ENCODE measurements around the gene DLX1.

Gene DLX1

GRCh38 chr2:172086241-172087206 lies 1.2 kb downstream of the DLX1 start:
- in situ Hi-C loops (cut with MboI; ENCODE audit: low sequenced_read_pairs), result no loop called here

GRCh38 chr2:172087207-172087779 lies 2.0 kb downstream of the DLX1 start:
- in situ Hi-C loops (cut with MboI; ENCODE audit: low sequenced_read_pairs), result no loop called here

GRCh38 chr2:172087780-172088244 lies 2.5 kb downstream of the DLX1 start:
- in situ Hi-C loops (cut with MboI; ENCODE audit: low sequenced_read_pairs), result no loop called here

DNA sequence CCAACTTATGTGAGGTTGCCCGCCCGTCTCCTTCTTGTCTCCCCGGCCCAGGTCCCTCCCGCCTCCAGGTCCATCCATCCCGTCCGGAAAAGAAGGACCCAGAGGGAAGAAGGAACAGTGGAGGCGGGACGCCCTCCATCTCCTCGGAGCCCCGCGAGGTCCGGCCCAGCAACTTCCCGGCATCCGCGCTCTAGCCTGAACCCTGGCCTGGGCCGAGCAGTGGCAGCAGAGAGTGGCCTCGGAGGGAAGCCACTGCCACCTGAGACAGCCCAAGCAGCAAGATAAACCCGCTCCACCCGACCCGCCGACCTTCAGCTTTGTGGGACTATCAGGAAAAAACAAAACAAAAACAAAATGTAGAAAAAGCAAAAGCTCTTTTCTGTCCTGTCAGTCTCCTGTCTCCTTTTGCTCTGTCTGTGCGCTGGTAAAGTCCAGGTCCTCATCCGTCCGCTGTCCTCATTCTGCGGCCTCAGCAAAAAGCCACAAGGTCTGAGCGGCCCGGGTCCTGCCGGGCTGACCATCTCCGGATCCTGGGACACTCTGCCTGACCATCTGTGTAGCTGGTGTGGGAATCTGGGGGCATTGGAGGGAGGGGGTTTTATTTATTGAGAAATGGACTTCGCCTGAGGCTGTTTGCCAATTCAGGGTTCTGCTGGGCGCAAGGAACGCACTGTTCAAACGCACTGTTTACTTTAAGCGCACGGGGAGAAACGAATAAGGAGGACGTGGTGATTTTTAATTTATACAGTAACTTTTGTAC lies 3.1 kb downstream of the DLX1 start:
- in situ Hi-C loops (cut with MboI; ENCODE audit: low sequenced_read_pairs), result no loop called here

DNA sequence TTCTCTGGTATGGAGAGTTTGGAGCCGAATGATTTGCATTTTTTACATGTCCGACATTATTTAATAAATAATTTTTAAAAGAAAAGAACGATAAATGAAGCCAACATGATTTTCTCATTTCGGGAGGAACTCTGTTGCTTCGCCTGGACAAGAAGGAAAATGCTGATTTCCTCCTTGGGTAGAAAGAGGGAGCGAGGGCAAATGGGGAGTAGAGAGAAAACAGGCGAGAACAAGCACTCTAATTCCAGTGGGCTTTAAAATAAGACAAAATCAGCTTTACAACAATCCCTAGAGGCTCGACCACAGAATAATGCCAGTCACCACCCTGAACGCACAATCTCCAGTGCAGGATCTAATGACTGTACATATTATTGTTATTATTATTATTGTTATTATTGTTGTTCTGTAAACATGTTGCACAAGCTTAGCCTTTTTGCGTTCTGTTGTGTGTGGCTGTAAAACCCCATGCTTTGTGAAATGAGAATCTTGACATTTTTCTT lies 3.7 kb downstream of the DLX1 start:
- in situ Hi-C loops (cut with MboI; ENCODE audit: low sequenced_read_pairs), result no loop called here

GRCh38 chr2:172089633-172090032 lies 4.3 kb downstream of the DLX1 start:
- in situ Hi-C loops (cut with MboI; ENCODE audit: low sequenced_read_pairs), result no loop called here

DNA sequence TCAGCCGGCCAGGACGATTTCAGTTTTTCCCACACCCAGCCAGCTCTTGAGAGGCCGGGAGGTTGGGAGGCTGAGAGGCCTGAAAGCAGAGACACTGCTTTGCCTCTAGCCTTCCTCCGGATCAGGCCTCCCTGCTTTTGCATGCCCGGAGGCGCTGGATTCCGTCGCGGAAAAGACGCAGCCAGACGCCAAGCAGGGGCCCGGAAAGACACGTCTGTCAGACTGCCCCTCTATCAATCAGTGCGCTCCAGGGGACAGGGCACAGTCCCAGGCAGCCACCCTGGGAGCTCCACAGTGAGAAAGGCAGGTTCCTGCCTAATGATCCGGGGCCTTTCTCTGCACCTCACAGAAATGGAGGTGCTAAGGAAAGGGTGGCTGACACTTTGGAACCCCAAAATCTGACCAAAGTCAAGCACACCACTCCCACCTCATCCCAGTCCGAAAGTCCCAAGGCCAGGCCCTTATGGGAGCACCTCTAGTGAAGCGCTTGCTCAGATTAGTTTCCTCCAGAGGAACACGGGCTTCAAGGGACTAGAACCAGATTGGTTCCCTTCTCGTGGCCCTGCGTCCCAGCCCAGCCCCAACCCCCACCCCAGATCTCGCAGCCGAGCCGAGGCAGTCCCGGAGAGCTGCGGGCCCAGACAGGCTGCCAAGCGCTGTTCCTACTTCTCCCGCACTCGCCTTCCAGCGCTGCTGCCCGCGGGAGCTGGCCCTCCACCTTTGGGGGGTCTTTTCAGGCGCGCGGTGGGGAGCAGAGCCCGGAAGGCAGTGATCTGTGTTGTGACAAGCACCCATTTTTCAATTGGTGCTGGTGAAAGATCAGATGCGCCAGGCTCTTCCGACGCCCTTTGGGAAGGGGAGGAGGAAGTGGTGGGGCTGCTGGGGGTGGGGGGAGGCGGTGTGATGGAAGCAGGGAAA lies 5.0 kb downstream of the DLX1 start:
- in situ Hi-C loops (cut with MboI; ENCODE audit: low sequenced_read_pairs), result no loop called here

- in situ Hi-C loops (cut with MboI; ENCODE audit: low sequenced_read_pairs), result no loop called here
Measured at GRCh38 chr2:172091000-172091641, 5.8 kb downstream of the DLX1 start.

GRCh38 chr2:172091761-172092566 lies 6.7 kb downstream of the DLX1 start:
- in situ Hi-C loops (cut with MboI; ENCODE audit: low sequenced_read_pairs), result no loop called here

GRCh38 chr2:172092716-172093415 lies 7.6 kb downstream of the DLX1 start:
- in situ Hi-C loops (cut with MboI; ENCODE audit: low sequenced_read_pairs), result no loop called here

- in situ Hi-C loops (cut with MboI; ENCODE audit: low sequenced_read_pairs), result no loop called here
Measured at GRCh38 chr2:172093416-172094293, 8.3 kb downstream of the DLX1 start.

- in situ Hi-C loops (cut with MboI; ENCODE audit: low sequenced_read_pairs), result no loop called here
Measured at GRCh38 chr2:172094294-172095145, 9.2 kb downstream of the DLX1 start.

DNA sequence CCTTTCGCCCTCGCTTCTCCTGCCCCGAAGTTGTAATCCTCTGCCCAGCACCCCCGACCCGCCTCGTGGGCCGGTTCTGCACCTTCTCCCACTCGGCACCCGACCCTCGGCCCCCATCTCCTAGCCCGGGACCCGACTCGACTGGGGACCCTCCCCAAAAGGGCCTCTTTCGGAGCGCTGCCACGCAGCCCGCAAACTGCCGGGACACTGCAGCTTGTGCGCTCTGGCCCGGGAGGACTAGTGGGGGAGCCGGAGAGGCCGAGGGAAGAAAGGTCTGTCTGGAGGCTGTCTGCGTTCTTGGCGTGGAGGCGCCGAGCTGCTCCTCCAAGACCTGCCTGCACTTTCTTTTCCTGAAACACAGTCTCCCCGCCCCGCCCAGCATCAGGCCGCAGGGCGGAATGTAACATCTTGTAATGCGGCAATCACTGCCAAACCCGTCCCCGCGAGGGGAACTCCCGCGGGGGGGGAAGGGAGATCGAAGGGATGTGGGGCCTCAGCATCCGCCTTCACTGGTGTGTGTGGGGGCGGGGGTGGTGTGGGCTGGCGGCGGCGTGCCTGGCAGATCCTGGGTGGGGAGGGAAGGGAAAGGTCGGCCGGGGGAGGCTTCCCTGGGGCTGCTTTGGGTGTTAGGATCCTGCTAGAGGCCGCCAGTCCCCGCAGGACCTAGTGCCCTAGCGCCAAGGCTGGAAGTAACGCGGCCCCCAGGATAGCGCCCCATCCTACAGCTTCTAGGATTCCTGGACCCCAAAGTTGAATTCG lies 10.0 kb downstream of the DLX1 start:
- in situ Hi-C loops (cut with MboI; ENCODE audit: low sequenced_read_pairs), result no loop called here

DNA sequence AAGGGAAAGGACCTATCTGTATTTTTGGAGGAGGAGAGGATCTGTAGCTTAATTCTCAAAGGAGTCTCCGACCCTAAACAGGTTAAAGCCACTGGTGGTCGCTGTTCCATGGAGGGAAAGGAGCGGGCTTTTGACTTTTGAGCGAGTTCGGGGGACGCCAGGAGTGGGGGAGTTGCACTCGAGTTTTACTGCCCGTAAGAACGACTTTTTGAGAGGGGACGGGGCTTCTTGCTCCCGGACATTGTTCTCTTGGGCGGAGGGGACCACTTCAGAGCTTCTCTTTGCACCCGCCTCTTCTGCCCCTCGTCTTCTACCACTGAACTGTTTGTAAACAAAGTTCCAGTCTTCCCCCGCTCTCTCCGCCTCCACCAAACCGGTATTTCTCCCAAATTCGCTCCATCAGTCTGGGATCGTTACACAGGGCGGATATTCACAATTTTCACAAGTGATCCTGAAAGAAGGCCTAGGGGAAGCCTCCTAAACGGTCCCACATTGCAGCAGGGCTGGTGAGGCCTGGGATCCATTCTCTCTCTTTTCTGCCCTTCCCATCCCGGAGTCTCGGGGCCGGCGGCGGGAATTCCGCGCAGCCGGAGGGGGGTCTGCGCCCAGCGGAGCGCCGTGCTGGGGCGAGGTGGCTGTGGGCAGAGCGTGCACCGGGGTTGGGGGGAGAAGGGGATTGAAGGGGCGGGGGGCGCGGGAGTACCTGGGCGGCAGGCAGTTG lies 10.8 kb downstream of the DLX1 start:
- in situ Hi-C loops (cut with MboI; ENCODE audit: low sequenced_read_pairs), result no loop called here

All from hTERT RPE-1 (cell line).